Activated CD4-positive, alpha-beta memory T cell treated with anti-CD3 and anti-CD28 coated beads, Interleukin-2, amount 10 ng/mL, durations not matched to agents 7 days and 5 days (primary cell): ENCODE results near the gene DPH2. TPM values are rescaled to one million over a fixed set of nuclear protein-coding genes. Genes with fewer than 3 reads are reported as not detected.

Experiments used
- CTCF ChIA-PET: fragments of 350-600 bp; sonication (Branson Sonifier 250); formaldehyde crosslinking; loops from one replicate; lab custom pipeline; 2021; ENCODE audit warnings: antibody characterized with exemption, inconsistent platforms; lab: Charles Lee
- POLR2A ChIA-PET: fragments of 350-600 bp; sonication (Branson Sonifier 250); formaldehyde crosslinking; loops from one replicate; lab custom pipeline; 2021; ENCODE audit warnings: antibody characterized with exemption; lab: Charles Lee
- DNase-seq: peaks from one replicate; pipeline ENCODE4 v3.0.0-alpha.2; 2020
- H3K27ac Mint-ChIP-seq: one replicate; pipeline ENCODE4 v1.8.0; 2021; ENCODE audit warnings: mild to moderate bottlenecking, mixed read lengths
- H3K27me3 Mint-ChIP-seq: one replicate; pipeline ENCODE4 v1.8.0; 2021; ENCODE audit warnings: mixed read lengths
- H3K36me3 Mint-ChIP-seq: one replicate; pipeline ENCODE4 v1.8.0; 2021; ENCODE audit warnings: low read depth, mixed read lengths
- H3K4me1 Mint-ChIP-seq: one replicate; pipeline ENCODE4 v1.8.0; 2021; ENCODE audit warnings: mixed read lengths
- H3K4me3 Mint-ChIP-seq: one replicate; pipeline ENCODE4 v1.8.0; 2021; ENCODE audit warnings: mild to moderate bottlenecking, mixed read lengths
- H3K9me3 Mint-ChIP-seq: one replicate; pipeline ENCODE4 v1.8.0; 2021; ENCODE audit warnings: mixed read lengths
- total RNA-seq, 2 experiments: library from RNA; stranded (reverse); gene quantifications; one replicate each; pipeline ENCODE4 v1.2.3, GENCODE V29; 2021

DPH2 gene
- total RNA-seq, 2 experiments from 2014 or later = 18.0 to 19.2 TPM

- ChIA-PET POLR2A (interaction anchor here (1.1 kb wide), 1 partner anchor 44 kb away, joined by 3 read pairs; no protein-coding TSS in a partner anchor), CTCF (no interaction called here)
- DNase-seq = no peak
- H3K36me3 Mint-ChIP-seq = peaks cover 2% of the 10 kb centered on the region
- H3K9me3 Mint-ChIP-seq = no peaks in the 10 kb centered on the region
- H3K27me3 Mint-ChIP-seq = no peaks in the 10 kb centered on the region
- no peak overlapping the region for H3K4me3 Mint-ChIP-seq
- H3K4me1 Mint-ChIP-seq = no peaks in the 10 kb centered on the region
- H3K27ac Mint-ChIP-seq = no peak overlapping the region
Measured at GRCh38 chr1:44019466-44019948, 49.7 kb downstream of the DPH2 start.

GRCh38 chr1:44020464-44020863 lies 50.7 kb downstream of the DPH2 start:
- ChIA-PET POLR2A (no interaction called here), CTCF (interaction anchor here (1.1 to 2.6 kb wide), 2 partner anchors 15 to 16 kb away, joined by 3 to 14 read pairs; no protein-coding TSS in a partner anchor)
- no peak for DNase-seq
- Mint-ChIP-seq H3K27ac (no peak overlapping the region), H3K4me3 (no peak overlapping the region), H3K9me3 (no peaks in the 10 kb centered on the region), H3K27me3 (no peaks in the 10 kb centered on the region), H3K36me3 (peaks cover 2% of the 10 kb centered on the region), H3K4me1 (no peaks in the 10 kb centered on the region)

DNA sequence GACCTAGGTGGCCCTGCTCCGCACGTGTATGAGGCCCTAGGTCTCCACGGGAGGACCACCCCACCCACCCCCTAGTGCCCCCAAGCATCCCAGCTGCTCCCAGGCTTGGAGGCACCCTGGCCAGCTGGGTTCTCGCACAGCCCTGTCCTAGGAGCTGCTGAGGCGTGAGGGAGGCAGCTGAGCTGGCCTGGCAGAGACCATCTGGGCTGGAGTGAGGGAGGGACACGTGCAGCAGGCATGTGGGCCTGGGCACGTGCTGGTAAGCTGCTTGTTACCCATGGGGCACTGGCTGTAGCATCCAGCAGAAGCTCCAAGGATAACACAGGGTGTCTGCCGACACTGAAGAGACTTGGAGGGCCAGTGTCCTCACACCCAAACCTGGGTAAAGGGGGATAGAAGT lies 51.3 kb downstream of the DPH2 start:
- Mint-ChIP-seq H3K36me3 (peaks cover 2% of the 10 kb centered on the region), H3K27ac (no peak overlapping the region), H3K9me3 (no peaks in the 10 kb centered on the region), H3K4me1 (no peaks in the 10 kb centered on the region), H3K4me3 (no peak overlapping the region), H3K27me3 (no peaks in the 10 kb centered on the region)
- ChIA-PET POLR2A (no interaction called here), CTCF (interaction anchor here (1.1 to 2.6 kb wide), 2 partner anchors 16 kb away, joined by 3 to 14 read pairs; no protein-coding TSS in a partner anchor)
- no peak for DNase-seq

DNA sequence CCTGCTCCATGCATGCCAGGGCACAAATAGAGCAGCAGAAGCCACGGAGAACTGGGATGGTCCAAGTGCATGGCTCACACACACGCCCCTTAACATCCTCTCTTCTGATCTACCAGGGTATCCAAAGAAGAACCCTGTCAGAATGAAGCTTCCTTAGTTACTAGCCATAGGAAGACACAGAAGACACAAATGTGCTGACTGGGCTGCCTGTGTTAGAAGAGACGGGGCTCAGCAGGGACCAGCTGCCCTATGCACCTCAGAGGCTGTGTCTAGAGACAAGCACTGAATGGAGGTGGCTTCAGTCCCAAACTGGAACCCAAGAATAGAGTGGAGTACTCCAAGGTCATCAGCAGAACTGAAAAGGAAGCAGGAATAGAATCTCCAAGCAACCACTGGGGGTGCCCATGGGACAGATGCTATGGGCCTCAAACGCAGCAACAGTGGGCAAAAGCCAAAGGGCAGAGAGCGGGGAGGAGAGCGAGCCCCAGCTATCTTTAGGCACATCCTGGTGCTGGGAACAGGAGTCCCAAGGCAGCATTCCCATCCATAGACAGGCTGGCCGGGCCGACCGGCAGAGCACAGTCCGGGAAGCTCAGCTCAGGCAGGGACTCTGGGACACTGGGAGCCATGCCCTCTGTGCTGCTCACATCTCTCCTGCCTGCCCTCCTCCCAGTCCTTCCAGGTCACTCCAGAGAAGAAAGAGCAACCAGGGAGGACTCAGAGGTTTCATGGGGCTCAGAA lies 51.9 kb downstream of the DPH2 start:
- Mint-ChIP-seq H3K27ac (no peak overlapping the region), H3K9me3 (no peaks in the 10 kb centered on the region), H3K36me3 (peaks cover 2% of the 10 kb centered on the region), H3K4me1 (no peaks in the 10 kb centered on the region), H3K27me3 (no peaks in the 10 kb centered on the region), H3K4me3 (no peak overlapping the region)
- ChIA-PET CTCF (interaction anchor here (2.6 kb wide), 1 partner anchor 16 kb away, joined by 14 read pairs; no protein-coding TSS in a partner anchor), POLR2A (interaction anchor here (0.8 kb wide), 1 partner anchor 610 kb away, joined by 3 read pairs; no protein-coding TSS in a partner anchor)
- DNase-seq = no peak

Other genes with a start within 250 kb of the DPH2 start
- under 1 TPM; 0.20 to 0.23 TPM for gene ARTN, start 36.2 kb upstream of the DPH2 start, total RNA-seq
- gene IPO13, start 23.1 kb upstream of the DPH2 start, total RNA-seq = 10 to 100 TPM; 21.5 to 23.5 TPM
- 100 to 1,000 TPM; 121 TPM for gene ATP6V0B, start 5.0 kb downstream of the DPH2 start, total RNA-seq
- gene B4GALT2, start 9.2 kb downstream of the DPH2 start, total RNA-seq = 10 to 100 TPM; 13.0 to 15.5 TPM
- 1 to 10 TPM; 1.8 to 2.2 TPM for gene CCDC24, start 21.6 kb downstream of the DPH2 start, total RNA-seq
- 1 to 10 TPM; 4.8 to 5.7 TPM for gene SLC6A9, start 61.5 kb downstream of the DPH2 start, total RNA-seq
- gene KLF17, start 148.8 kb downstream of the DPH2 start, total RNA-seq = not detected
- not detected for gene KLF18, start 171.6 kb downstream of the DPH2 start, total RNA-seq
- gene DMAP1, start 243.5 kb downstream of the DPH2 start, total RNA-seq = 10 to 100 TPM; 39.6 to 40.2 TPM